Tibial artery (tissue), 4 donors: ENCODE data around the gene ARHGEF11.

ENCODE experiments used
- DNase-seq, 2 donors: peaks; one replicate each; pipeline ENCODE4 v3.0.0-alpha.2; 2019
- H3K27ac ChIP-seq, 2 donors: fragments of 200-600 bp; sonication (generic) in 1 of 2; 1 replicate in 1 of 2; 2 replicates in 1 of 2; pipeline ENCODE4 v1.5.1; 2018 to 2019; ENCODE audit warnings: mild to moderate bottlenecking in 1 of 2
- H3K27me3 ChIP-seq, 2 donors: fragments of 200-600 bp; sonication (generic) in 1 of 2; one replicate each; pipeline versions ENCODE4 v1.5.1 to v1.6.0; 2016 to 2019
- H3K36me3 ChIP-seq, 3 donors: fragments of 200-600 bp; sonication (generic) in 2 of 3; one replicate each; pipeline ENCODE4 v1.5.1; 2016 to 2019; ENCODE audit warnings: mild to moderate bottlenecking in 2 of 3
- H3K4me1 ChIP-seq, 4 donors: fragments of 200-600 bp; sonication (generic) in 2 of 4; 1 replicate in 3 of 4; 2 replicates in 1 of 4; pipeline ENCODE4 v1.5.1; 2016 to 2019
- H3K4me3 ChIP-seq, 2 donors: fragments of 200-600 bp; sonication (generic) in 1 of 2; 1 replicate in 1 of 2; 2 replicates in 1 of 2; pipeline ENCODE4 v1.5.1; 2018 to 2019; ENCODE audit warnings: mild to moderate bottlenecking in 2 of 2
- H3K9me3 ChIP-seq, 3 donors: fragments of 200-600 bp; sonication (generic) in 1 of 3; one replicate each; pipeline ENCODE4 v1.5.1; 2016 to 2019
- intact Hi-C: fragments of 100-400 bp; cut with DNase I; formaldehyde crosslinking; loops from one replicate; pipeline ENCODE4 v1.15.0; 2023; ENCODE audit warnings: low total_unique reads
- TF ChIP-seq, protein P1 (sequence below), 2 experiments: fragments of 200-600 bp in 1 of 2; fragments of 450-650 bp in 1 of 2; IDR thresholded peaks; one replicate each; pipeline ENCODE4 v1.5.1; 2017 to 2019; ENCODE audit warnings: antibody characterized with exemption in 2 of 2, mild to moderate bottlenecking in 1 of 2, moderate library complexity in 1 of 2

ARHGEF11 gene

DNA sequence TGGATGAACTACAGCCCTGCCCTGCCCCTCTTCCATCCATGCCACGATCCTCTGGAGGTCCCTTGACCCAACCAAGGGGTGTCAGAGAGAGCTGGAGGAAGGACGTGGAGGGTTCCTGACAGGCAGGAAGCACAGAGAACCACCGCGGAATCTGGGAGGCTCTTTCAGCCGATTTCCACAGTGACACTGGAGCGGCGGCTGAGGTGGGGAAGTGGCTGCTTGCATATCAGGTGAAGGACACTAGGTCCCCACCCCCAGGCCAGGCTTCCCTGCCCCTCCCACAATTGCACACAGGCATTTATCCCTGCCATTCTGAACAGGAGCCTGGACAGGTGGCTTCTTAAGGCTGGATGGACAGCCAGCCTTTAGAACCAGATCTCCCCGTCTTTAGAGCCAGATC lies 107.7 kb downstream of the ARHGEF11 start:
- no peak overlapping the region for H3K4me3 ChIP-seq
- TF ChIP-seq, protein P1, sequence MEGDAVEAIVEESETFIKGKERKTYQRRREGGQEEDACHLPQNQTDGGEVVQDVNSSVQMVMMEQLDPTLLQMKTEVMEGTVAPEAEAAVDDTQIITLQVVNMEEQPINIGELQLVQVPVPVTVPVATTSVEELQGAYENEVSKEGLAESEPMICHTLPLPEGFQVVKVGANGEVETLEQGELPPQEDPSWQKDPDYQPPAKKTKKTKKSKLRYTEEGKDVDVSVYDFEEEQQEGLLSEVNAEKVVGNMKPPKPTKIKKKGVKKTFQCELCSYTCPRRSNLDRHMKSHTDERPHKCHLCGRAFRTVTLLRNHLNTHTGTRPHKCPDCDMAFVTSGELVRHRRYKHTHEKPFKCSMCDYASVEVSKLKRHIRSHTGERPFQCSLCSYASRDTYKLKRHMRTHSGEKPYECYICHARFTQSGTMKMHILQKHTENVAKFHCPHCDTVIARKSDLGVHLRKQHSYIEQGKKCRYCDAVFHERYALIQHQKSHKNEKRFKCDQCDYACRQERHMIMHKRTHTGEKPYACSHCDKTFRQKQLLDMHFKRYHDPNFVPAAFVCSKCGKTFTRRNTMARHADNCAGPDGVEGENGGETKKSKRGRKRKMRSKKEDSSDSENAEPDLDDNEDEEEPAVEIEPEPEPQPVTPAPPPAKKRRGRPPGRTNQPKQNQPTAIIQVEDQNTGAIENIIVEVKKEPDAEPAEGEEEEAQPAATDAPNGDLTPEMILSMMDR (IDR thresholded peaks at IDR 0.05), result no peak
- DNase-seq, result no peak
- no peaks in the 10 kb centered on the region for H3K27me3 ChIP-seq
- no peaks in the 10 kb centered on the region for H3K4me1 ChIP-seq
- H3K27ac ChIP-seq, result no peak overlapping the region
- intact Hi-C loops, result no loop called here
- H3K9me3 ChIP-seq, result no peaks in the 10 kb centered on the region
- peaks cover 37 to 80% (median 58%) of the 10 kb centered on the region in 3 donors for H3K36me3 ChIP-seq

DNA sequence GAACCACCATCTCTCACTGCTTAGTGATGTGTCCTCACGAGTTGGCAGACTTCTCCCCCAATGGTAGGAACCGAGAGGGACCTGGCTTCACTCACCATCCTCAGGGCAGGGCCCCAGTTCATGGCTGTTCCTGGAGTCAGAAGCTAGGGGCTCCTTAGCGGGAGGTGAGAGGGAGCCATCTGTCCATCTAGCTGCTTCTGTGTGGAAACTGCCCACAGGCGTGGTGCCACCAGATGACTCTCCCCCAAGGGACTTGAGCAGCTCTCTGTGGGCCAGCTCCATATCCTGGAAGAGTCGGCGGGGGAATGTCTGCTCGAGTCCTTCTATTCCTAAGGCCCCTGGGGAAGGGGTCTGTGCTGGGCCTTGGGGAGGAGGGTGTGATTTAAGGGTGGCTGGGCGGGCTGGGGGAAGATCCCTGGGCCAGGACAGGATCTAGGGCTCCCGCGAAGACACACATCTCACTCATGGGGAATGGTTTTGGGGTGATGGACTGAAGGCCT lies 108.8 kb downstream of the ARHGEF11 start:
- no peak overlapping the region for H3K27ac ChIP-seq
- H3K27me3 ChIP-seq, result no peaks in the 10 kb centered on the region
- no peak for DNase-seq
- no peak overlapping the region for H3K4me3 ChIP-seq
- intact Hi-C loops, result no loop called here
- TF ChIP-seq, protein P1 (IDR thresholded peaks at IDR 0.05), result no peak
- peaks cover 0 to 5% (median 0%) of the 10 kb centered on the region in 4 donors for H3K4me1 ChIP-seq
- no peaks in the 10 kb centered on the region for H3K9me3 ChIP-seq
- peaks cover 26 to 69% (median 47%) of the 10 kb centered on the region in 3 donors for H3K36me3 ChIP-seq

DNA sequence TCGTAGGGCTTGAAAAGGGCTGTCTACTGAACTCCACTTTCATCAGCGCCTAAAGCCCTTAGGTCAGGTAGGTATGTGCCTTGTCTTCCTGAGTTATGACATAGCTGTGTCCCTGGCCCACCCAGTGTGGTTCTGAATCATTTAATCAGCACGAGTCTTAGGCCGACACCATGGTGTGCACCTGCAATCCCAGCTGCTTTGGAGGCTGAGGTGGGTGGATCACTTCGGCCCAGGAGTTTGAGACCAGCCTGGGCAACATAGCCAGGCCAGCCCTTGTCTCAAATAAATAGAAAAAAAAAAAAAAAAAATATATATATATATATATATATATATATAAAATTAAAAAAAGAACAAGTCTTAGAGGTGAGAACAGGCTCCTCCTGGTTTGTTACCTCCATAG lies 109.4 kb downstream of the ARHGEF11 start:
- H3K4me3 ChIP-seq, result no peak overlapping the region
- H3K36me3 ChIP-seq, result peaks cover 20 to 64% (median 42%) of the 10 kb centered on the region in 3 donors
- intact Hi-C loops, result no loop called here

DNA sequence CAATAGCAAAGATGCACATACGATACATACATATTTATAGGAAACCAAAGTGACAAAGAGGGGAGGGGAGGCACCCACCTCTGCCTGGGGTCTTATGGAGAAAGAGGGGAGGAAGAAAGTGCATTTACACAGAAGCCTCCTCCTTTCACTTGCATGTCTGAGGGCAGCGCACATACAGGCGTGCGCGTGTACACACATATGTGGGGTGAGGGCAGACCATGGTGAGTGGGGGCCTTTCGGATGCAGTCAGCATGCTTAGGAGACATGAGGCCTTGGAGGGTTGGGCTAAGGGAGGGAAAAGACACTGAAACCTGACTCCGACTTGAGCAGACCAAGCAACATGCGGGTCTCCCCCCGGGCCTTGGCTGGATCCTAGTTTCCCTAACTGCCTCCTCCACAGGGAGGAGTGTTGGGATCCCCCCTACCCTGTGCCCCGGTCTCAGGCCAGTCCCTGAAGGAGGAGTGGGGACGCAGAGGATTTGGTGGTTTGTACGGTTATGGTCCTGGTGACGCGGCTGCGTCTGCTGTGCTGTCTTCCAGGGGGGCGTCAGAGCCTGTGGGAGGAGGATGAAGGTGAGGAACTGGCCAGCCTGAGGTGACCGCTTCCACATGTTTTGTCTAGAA lies 109.9 kb downstream of the ARHGEF11 start:
- DNase-seq, result no peak
- intact Hi-C loops, result no loop called here
- peaks cover 18 to 58% (median 36%) of the 10 kb centered on the region in 3 donors for H3K36me3 ChIP-seq
- H3K9me3 ChIP-seq, result no peaks in the 10 kb centered on the region
- no peak overlapping the region for H3K27ac ChIP-seq
- TF ChIP-seq, protein P1 (IDR thresholded peaks at IDR 0.05), result no peak
- peaks cover 0 to 6% (median 2%) of the 10 kb centered on the region in 4 donors for H3K4me1 ChIP-seq
- no peak overlapping the region for H3K4me3 ChIP-seq
- no peaks in the 10 kb centered on the region for H3K27me3 ChIP-seq

More for the DNA sequence above, 109.4 kb downstream of the ARHGEF11 start:
- no peak overlapping the region for H3K27ac ChIP-seq
- H3K27me3 ChIP-seq, result no peaks in the 10 kb centered on the region
- H3K9me3 ChIP-seq, result no peaks in the 10 kb centered on the region
- TF ChIP-seq, protein P1 (IDR thresholded peaks at IDR 0.05), result no peak
- no peak for DNase-seq
- peaks cover 0 to 6% (median 2%) of the 10 kb centered on the region in 4 donors for H3K4me1 ChIP-seq

DNA sequence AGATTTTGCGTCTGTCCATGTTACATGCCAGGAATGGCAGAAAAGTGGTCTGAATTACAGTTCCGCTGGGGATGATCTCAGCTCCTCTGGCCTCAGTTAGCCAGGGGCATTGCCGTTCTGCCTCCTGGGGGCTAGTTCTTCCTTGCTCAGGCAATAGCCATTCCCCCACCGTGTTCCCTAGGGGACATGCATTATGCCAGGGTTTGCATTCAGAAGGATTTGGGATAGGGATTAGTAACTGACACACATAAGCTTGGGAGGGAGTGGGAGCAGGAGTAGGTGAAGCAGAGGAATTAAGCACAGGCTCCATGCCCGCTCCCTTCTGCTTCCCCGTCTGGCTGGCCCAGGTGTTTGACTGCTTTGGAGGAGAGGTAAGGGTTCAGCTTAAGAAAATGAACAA lies 112.4 kb downstream of the ARHGEF11 start:
- Histone ChIP-seq H3K36me3 (peaks cover 0 to 33% (median 11%) of the 10 kb centered on the region in 3 donors), H3K4me3 (no peak overlapping the region), H3K27me3 (peaks cover 0 to 12% of the 10 kb centered on the region in 2 donors), H3K27ac (no peak overlapping the region), H3K9me3 (no peaks in the 10 kb centered on the region), H3K4me1 (peaks cover 0 to 6% (median 2%) of the 10 kb centered on the region in 4 donors)
- TF ChIP-seq, protein P1 (IDR thresholded peaks at IDR 0.05), result no peak
- DNase-seq, result no peak
- intact Hi-C loops, result no loop called here
